GM12873 (cell line): ENCODE measurements around the gene PLGRKT.

Experiments
- CTCF ChIP-seq: IDR thresholded peaks from 2 replicates; pipeline ENCODE4 v1.5.1; 2012; ENCODE audit warnings: low read depth, mild to moderate bottlenecking, moderate library complexity, low read length, control low read depth; ENCODE audit not compliant: insufficient read depth; ENCODE audit errors: missing control alignments

The PLGRKT gene

GRCh38 chr9:5449521-5450358, 12.0 kb upstream of the PLGRKT start:
- no peak for TF ChIP-seq CTCF

DNA sequence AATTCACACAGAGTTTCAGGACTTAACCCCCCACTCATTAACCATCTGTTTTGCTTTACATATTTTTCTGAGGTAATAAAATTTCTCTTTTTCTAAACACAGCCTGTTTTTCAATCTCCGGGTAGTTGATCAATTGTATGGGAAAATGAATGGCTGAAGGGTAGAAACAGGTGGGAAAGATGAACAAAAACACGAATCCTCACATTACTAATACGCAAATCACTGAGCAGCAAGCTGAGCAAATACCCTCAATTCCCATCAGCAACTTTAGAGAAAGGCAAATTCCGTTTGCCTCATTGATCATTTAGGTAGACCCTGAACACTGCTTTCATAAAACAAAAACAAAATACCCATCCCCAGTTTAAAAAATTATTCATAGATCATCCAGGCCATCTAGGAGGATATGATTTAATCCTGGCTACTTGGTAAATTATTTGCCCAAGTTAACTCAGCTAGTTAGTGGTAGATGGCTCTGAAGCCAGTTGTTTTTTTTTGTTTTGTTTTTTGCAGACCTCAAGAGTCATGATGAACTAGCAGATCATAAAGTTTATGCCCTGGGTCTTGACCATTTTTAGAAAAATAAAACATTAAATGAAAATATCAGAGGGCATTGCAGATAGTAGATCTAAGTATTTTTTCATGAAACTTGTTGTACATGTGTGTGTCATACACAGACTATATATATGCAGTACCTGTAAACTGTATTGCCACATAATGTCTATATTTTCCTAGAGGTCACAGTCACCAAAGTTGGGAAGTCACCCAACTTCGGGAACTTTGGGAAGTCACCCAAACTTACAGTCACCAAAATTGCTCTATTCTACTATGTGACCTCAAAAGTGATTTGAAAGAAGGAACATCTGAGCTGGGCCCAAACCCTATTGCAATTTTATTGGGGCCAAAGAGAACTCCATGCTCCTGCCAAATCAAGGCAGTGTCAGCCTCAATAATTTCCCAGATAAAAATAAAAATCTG, 11.0 kb upstream of the PLGRKT start:
- TF ChIP-seq CTCF: no peak

- no peak for TF ChIP-seq CTCF
Measured at GRCh38 chr9:5448016-5448415, 10.3 kb upstream of the PLGRKT start.

GRCh38 chr9:5447337-5447736, 9.6 kb upstream of the PLGRKT start:
- TF ChIP-seq CTCF: no peak

- peak; percentile 36 for TF ChIP-seq CTCF
Measured at GRCh38 chr9:5446451-5447236, 8.9 kb upstream of the PLGRKT start.

DNA sequence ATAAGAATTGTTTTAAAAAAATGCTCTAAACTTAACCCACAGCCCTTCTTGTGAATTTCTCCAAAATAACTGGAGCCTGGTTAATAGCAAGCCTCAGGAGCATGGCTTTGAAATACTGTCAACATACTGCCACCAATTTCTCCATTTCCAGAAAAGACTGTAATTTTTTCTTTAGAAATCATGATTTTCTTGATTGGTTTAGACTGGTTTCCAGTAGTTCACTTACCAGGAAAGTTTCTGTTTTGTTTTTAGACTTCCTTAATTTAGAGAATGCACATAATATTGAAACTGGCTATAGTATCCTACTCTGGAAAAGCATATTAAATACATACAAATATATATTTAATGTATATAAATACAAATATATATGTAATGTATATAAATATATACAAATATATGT, 8.2 kb upstream of the PLGRKT start:
- TF ChIP-seq CTCF: no peak
